ENCODE data around the gene PARP9. TPM values are rescaled to one million over a fixed set of nuclear protein-coding genes. Genes with fewer than 3 reads are reported as not detected.
"Not testable (repeated sequence)": the region's sequence is repeated elsewhere in the genome, so short reads cannot be mapped to it uniquely, and the experiment has no call there.

PARP9 gene
- total RNA-seq, 4 donors from 2014 or later = 26.4 to 38.8 (median 31.2) TPM

GRCh38 chr3:122572940-122573412, 8.9 kb upstream of the PARP9 start:
- H3K27ac ChIP-seq = peak overlapping the region in 1 of 4 donors; percentile 2
- H3K36me3 ChIP-seq = peaks cover 0 to 46% (median 0%) of the 10 kb centered on the region in 3 donors

GRCh38 chr3:122568755-122569154, 4.7 kb upstream of the PARP9 start:
- Histone ChIP-seq H3K27ac (peak overlapping the region in 1 of 4 donors; percentile 43), H3K36me3 (peaks cover 0 to 61% (median 0%) of the 10 kb centered on the region in 3 donors), H3K9me3 (no peaks in the 10 kb centered on the region), H3K4me3 (no peak overlapping the region), H3K27me3 (no peaks in the 10 kb centered on the region), H3K4me1 (peaks cover 0 to 17% (median 4%) of the 10 kb centered on the region in 4 donors)
- TF ChIP-seq POLR2A (IDR thresholded peaks at IDR 0.05) (no peak), CTCF (IDR thresholded peaks at IDR 0.05) (no peak)
- no peak for DNase-seq

More at GRCh38 chr3:122572940-122573412, 8.9 kb upstream of the PARP9 start:
- peak in 2 of 3 donors; percentile 46 to 65 for DNase-seq
- no peak overlapping the region for H3K4me3 ChIP-seq
- peaks cover 0 to 4% (median 0%) of the 10 kb centered on the region in 4 donors for H3K4me1 ChIP-seq
- no peaks in the 10 kb centered on the region for H3K27me3 ChIP-seq
- TF ChIP-seq POLR2A (IDR thresholded peaks at IDR 0.05) (no peak), CTCF (IDR thresholded peaks at IDR 0.05) (no peak)
- no peaks in the 10 kb centered on the region for H3K9me3 ChIP-seq

GRCh38 chr3:122568131-122568530, 4.0 kb upstream of the PARP9 start:
- H3K36me3 ChIP-seq = peaks cover 0 to 61% (median 0%) of the 10 kb centered on the region in 3 donors
- peaks cover 0 to 22% (median 5%) of the 10 kb centered on the region in 4 donors for H3K4me1 ChIP-seq
- not testable (repeated sequence) for DNase-seq, H3K27me3 ChIP-seq, H3K4me3 ChIP-seq, H3K9me3 ChIP-seq
- peak overlapping the region in 1 of 4 donors; percentile 43 for H3K27ac ChIP-seq

- H3K9me3 ChIP-seq = no peaks in the 10 kb centered on the region
- peaks cover 0 to 29% (median 5%) of the 10 kb centered on the region in 4 donors for H3K4me1 ChIP-seq
- peak in 1 of 3 donors; percentile 30 for DNase-seq
- H3K27me3 ChIP-seq = no peaks in the 10 kb centered on the region
- peaks cover 0 to 32% (median 0%) of the 10 kb centered on the region in 3 donors for H3K36me3 ChIP-seq
- peak overlapping the region; percentile 93 to 97 (median 94) for H3K27ac ChIP-seq
- TF ChIP-seq CTCF (IDR thresholded peaks at IDR 0.05) = no peak
- TF ChIP-seq POLR2A (IDR thresholded peaks at IDR 0.05) = no peak
- H3K4me3 ChIP-seq = peak overlapping the region; percentile 67 to 96 (median 74)
Observed at GRCh38 chr3:122563717-122564025, 429 bp downstream of the PARP9 start.

GRCh38 chr3:122562923-122563716, 980 bp downstream of the PARP9 start:
- DNase-seq = no peak
- H3K27ac ChIP-seq = peak overlapping the region; percentile 93 to 97 (median 94)
- peak overlapping the region; percentile 67 to 96 (median 74) for H3K4me3 ChIP-seq
- H3K27me3 ChIP-seq = no peaks in the 10 kb centered on the region
- no peaks in the 10 kb centered on the region for H3K9me3 ChIP-seq
- peaks cover 0 to 37% (median 0%) of the 10 kb centered on the region in 3 donors for H3K36me3 ChIP-seq
- TF ChIP-seq POLR2A (IDR thresholded peaks at IDR 0.05) (no peak), CTCF (IDR thresholded peaks at IDR 0.05) (no peak)
- peaks cover 0 to 29% (median 5%) of the 10 kb centered on the region in 4 donors for H3K4me1 ChIP-seq

- Histone ChIP-seq H3K27ac (peak overlapping the region in 1 of 4 donors; percentile 5), H3K27me3 (no peaks in the 10 kb centered on the region), H3K9me3 (no peaks in the 10 kb centered on the region), H3K4me3 (no peak overlapping the region), H3K36me3 (peaks cover 0 to 38% (median 0%) of the 10 kb centered on the region in 3 donors), H3K4me1 (peaks cover 0 to 19% (median 5%) of the 10 kb centered on the region in 4 donors)
- TF ChIP-seq POLR2A (IDR thresholded peaks at IDR 0.05) (no peak), CTCF (IDR thresholded peaks at IDR 0.05) (peak; percentile 18 to 80 (median 70))
- DNase-seq = peak in 2 of 3 donors; percentile 64 to 82
Observed at GRCh38 chr3:122560680-122561079, 3.4 kb downstream of the PARP9 start.
